GM23338 (cell line): ENCODE results near the gene APP.

Experiments
- CREB1 ChIP-seq: fragments of 250-450 bp; sonication (Bioruptor Pico); IDR thresholded peaks from 2 replicates; pipeline ENCODE4 v1.5.0; 2020; ENCODE audit warnings: low read depth, mild to moderate bottlenecking, moderate library complexity
- CTCF ChIP-seq, 2 experiments: fragments of 200-600 bp in 1 of 2; sonication (generic) in 1 of 2; conservative IDR thresholded peaks; 2 replicates each; pipeline versions ENCODE4 v1.5.1 to v1.6.1; 2016 to 2017; ENCODE audit warnings: antibody characterized with exemption in 2 of 2, low read depth in 2 of 2, mild to moderate bottlenecking in 2 of 2, moderate library complexity in 1 of 2
- ETS1 ChIP-seq: IDR thresholded peaks from 2 replicates; pipeline ENCODE4 v1.6.1; 2016; ENCODE audit warnings: antibody characterized with exemption
- EZH2 ChIP-seq: fragments of 200-600 bp; sonication (generic); IDR thresholded peaks from one replicate; pipeline ENCODE4 v1.8.0; 2017; ENCODE audit warnings: antibody characterized with exemption, mild to moderate bottlenecking, low read depth; ENCODE audit not compliant: unreplicated experiment
- NANOG ChIP-seq: IDR thresholded peaks from 2 replicates; pipeline ENCODE4 v1.6.1; 2016; ENCODE audit warnings: antibody characterized with exemption, borderline replicate concordance
- POLR2AphosphoS5 ChIP-seq: IDR thresholded peaks from 2 replicates; pipeline ENCODE4 v1.6.1; 2016; ENCODE audit warnings: antibody characterized with exemption, low read depth
- REST ChIP-seq: IDR thresholded peaks from one replicate; pipeline ENCODE4 v1.6.1; 2018; ENCODE audit warnings: antibody characterized with exemption; ENCODE audit not compliant: unreplicated experiment

- no peak for TF ChIP-seq EZH2
- no peak for TF ChIP-seq CTCF (conservative IDR thresholded peaks at IDR 0.05; ENCODE audit: low read depth in 2 of 2)
- TF ChIP-seq POLR2AphosphoS5: no peak
- TF ChIP-seq ETS1: no peak
- no peak for TF ChIP-seq NANOG
- no peak for TF ChIP-seq REST
- TF ChIP-seq CREB1: no peak
Observed at GRCh38 chr21:26072666-26073615, 97.6 kb downstream of the APP start.
